HEK293 (cell line): ENCODE data around the gene CNTNAP5.

Experiments
- CTCF ChIA-PET: fragments of 350-600 bp; formaldehyde crosslinking; extraction: SDS; loops from one replicate; lab custom pipeline; 2021; ENCODE audit warnings: antibody characterized with exemption; lab: Yijun Ruan, JAX
- POLR2A ChIA-PET: fragments of 300-600 bp; formaldehyde crosslinking; extraction: SDS; loops from one replicate; lab custom pipeline; 2020; ENCODE audit warnings: antibody characterized with exemption, inconsistent platforms; lab: Yijun Ruan, JAX
- H3K27ac ChIP-seq: fragments of 200-500 bp; sonication (Bioruptor generic); 2 replicates; pipeline ENCODE4 v1.5.1; 2014; ENCODE audit warnings: low read depth, low read length, control low read depth, inconsistent platforms; ENCODE audit errors: extremely low read depth
- H3K36me3 ChIP-seq, 2 experiments: fragments of 200-500 bp in 1 of 2; sonication (Bioruptor generic) in 1 of 2; 1 replicate in 1 of 2; 2 replicates in 1 of 2; pipeline ENCODE4 v1.5.1; 2014 to 2017; ENCODE audit warnings: inconsistent platforms in 2 of 2, low read length in 2 of 2; ENCODE audit not compliant: control insufficient read depth in 2 of 2, insufficient read depth in 1 of 2
- H3K4me1 ChIP-seq: fragments of 200-500 bp; sonication (Bioruptor generic); 2 replicates; pipeline ENCODE4 v1.5.1; 2014; ENCODE audit warnings: mild to moderate bottlenecking, low read length, inconsistent platforms; ENCODE audit not compliant: control insufficient read depth, insufficient read depth
- H3K4me3 ChIP-seq: 2 replicates; pipeline ENCODE4 v1.5.1; 2011; ENCODE audit warnings: low read depth, mild to moderate bottlenecking, control low read depth, low read length, moderate library complexity
- H3K9me3 ChIP-seq: fragments of 200-500 bp; sonication (Bioruptor generic); 2 replicates; pipeline ENCODE4 v1.5.1; 2014; ENCODE audit warnings: low read depth, low read length, inconsistent platforms; ENCODE audit not compliant: control insufficient read depth, insufficient read depth
- ATF2 ChIP-seq: fragments of 450-650 bp; formaldehyde crosslinking; IDR thresholded peaks from 2 replicates; pipeline ENCODE4 v1.5.1; 2016; ENCODE audit warnings: missing biosample characterization, missing genetic modification characterization, low read depth
- IKZF3 ChIP-seq: fragments of 450-650 bp; IDR thresholded peaks from 2 replicates; pipeline ENCODE4 v1.5.0; 2018; ENCODE audit warnings: missing biosample characterization, mild to moderate bottlenecking, missing genetic modification characterization, moderate library complexity
- REST ChIP-seq: fragments of 450-650 bp; formaldehyde crosslinking; IDR thresholded peaks from 2 replicates; pipeline ENCODE4 v1.5.1; 2016; ENCODE audit warnings: missing biosample characterization, missing genetic modification characterization
- ZFP37 ChIP-seq: fragments of 450-650 bp; formaldehyde crosslinking; IDR thresholded peaks from 2 replicates; pipeline ENCODE4 v1.5.1; 2016; ENCODE audit warnings: missing biosample characterization, missing genetic modification characterization
- ZFP69B ChIP-seq: fragments of 450-650 bp; formaldehyde crosslinking; IDR thresholded peaks from 2 replicates; pipeline ENCODE4 v1.5.1; 2016; ENCODE audit warnings: missing biosample characterization, missing genetic modification characterization
- ZIC2 ChIP-seq: fragments of 450-650 bp; formaldehyde crosslinking; IDR thresholded peaks from 2 replicates; pipeline ENCODE4 v1.5.1; 2016; ENCODE audit warnings: missing biosample characterization, missing genetic modification characterization
- ZNF324 ChIP-seq: fragments of 450-650 bp; formaldehyde crosslinking; IDR thresholded peaks from 2 replicates; pipeline ENCODE4 v1.5.1; 2016; ENCODE audit warnings: missing biosample characterization, missing genetic modification characterization
- ZNF426 ChIP-seq: fragments of 450-650 bp; formaldehyde crosslinking; IDR thresholded peaks from 2 replicates; pipeline ENCODE4 v1.5.1; 2017; ENCODE audit warnings: missing biosample characterization, missing genetic modification characterization, mild to moderate bottlenecking, inconsistent platforms, moderate library complexity
- ZNF521 ChIP-seq: fragments of 450-650 bp; formaldehyde crosslinking; IDR thresholded peaks from 2 replicates; pipeline ENCODE4 v1.5.1; 2017; ENCODE audit warnings: missing biosample characterization, mild to moderate bottlenecking, missing genetic modification characterization
- ZNF571 ChIP-seq: fragments of 450-650 bp; formaldehyde crosslinking; IDR thresholded peaks from 2 replicates; pipeline ENCODE4 v1.5.0; 2017; ENCODE audit warnings: missing biosample characterization, missing genetic modification characterization
- ZNF600 ChIP-seq: fragments of 450-650 bp; formaldehyde crosslinking; IDR thresholded peaks from 2 replicates; pipeline ENCODE4 v1.5.1; 2016; ENCODE audit warnings: missing biosample characterization, missing genetic modification characterization
- ZNF623 ChIP-seq: fragments of 450-650 bp; formaldehyde crosslinking; IDR thresholded peaks from 2 replicates; pipeline ENCODE4 v1.5.1; 2016; ENCODE audit warnings: missing biosample characterization, missing genetic modification characterization
- ZNF626 ChIP-seq: fragments of 450-650 bp; sonication (Bioruptor Pico); formaldehyde crosslinking; IDR thresholded peaks from 2 replicates; pipeline ENCODE4 v1.5.1; 2018; ENCODE audit warnings: missing biosample characterization, missing genetic modification characterization, inconsistent platforms
- ZNF701 ChIP-seq: fragments of 450-650 bp; formaldehyde crosslinking; IDR thresholded peaks from 2 replicates; pipeline ENCODE4 v1.5.1; 2016; ENCODE audit warnings: missing biosample characterization, missing genetic modification characterization
- ZNF843 ChIP-seq: fragments of 450-650 bp; formaldehyde crosslinking; IDR thresholded peaks from 2 replicates; pipeline ENCODE4 v1.5.1; 2016; ENCODE audit warnings: missing biosample characterization, missing genetic modification characterization
- TF ChIP-seq, protein P1 (sequence below): fragments of 450-650 bp; formaldehyde crosslinking; IDR thresholded peaks from 2 replicates; pipeline ENCODE4 v1.5.1; 2016; ENCODE audit warnings: missing biosample characterization, missing genetic modification characterization, borderline replicate concordance

The CNTNAP5 gene

DNA sequence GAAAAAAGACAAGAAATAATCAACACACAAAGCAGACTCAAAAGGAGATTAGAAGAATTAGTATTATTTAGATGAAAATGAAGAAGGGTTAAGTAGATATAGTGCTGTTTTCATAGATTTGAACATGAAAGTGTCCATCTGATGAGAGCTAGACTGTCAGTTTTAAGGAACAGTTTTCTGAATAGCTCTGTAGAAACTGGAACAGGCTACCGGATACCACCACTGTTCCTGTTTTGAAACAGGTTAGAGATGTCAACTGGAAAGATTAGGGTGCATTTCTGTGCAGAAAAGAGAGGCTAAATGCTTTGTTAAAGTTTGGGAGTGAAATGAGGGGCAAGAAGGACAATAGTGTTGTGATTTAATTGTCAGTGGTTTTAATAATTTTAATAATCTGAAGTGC, 908.8 kb downstream of the CNTNAP5 start (continued):
- TF ChIP-seq ATF2 (tag by site-specific recombination) (no peak), ZIC2 (no peak), ZNF701 (no peak)
- TF ChIP-seq, protein P1, sequence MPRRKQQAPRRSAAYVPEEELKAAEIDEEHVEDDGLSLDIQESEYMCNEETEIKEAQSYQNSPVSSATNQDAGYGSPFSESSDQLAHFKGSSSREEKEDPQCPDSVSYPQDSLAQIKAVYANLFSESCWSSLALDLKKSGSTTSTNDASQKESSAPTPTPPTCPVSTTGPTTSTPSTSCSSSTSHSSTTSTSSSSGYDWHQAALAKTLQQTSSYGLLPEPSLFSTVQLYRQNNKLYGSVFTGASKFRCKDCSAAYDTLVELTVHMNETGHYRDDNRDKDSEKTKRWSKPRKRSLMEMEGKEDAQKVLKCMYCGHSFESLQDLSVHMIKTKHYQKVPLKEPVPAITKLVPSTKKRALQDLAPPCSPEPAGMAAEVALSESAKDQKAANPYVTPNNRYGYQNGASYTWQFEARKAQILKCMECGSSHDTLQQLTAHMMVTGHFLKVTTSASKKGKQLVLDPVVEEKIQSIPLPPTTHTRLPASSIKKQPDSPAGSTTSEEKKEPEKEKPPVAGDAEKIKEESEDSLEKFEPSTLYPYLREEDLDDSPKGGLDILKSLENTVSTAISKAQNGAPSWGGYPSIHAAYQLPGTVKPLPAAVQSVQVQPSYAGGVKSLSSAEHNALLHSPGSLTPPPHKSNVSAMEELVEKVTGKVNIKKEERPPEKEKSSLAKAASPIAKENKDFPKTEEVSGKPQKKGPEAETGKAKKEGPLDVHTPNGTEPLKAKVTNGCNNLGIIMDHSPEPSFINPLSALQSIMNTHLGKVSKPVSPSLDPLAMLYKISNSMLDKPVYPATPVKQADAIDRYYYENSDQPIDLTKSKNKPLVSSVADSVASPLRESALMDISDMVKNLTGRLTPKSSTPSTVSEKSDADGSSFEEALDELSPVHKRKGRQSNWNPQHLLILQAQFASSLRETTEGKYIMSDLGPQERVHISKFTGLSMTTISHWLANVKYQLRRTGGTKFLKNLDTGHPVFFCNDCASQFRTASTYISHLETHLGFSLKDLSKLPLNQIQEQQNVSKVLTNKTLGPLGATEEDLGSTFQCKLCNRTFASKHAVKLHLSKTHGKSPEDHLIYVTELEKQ: no peak

- TF ChIP-seq ZNF426 (tag by site-specific recombination) (no peak), ZNF324 (tag by site-specific recombination) (no peak), ZNF843 (tag by site-specific recombination) (no peak), ZNF626 (no peak), ZNF623 (tag by site-specific recombination) (no peak)
- no peak overlapping the region for H3K4me3 ChIP-seq
- CTCF ChIA-PET: no interaction called here
- H3K36me3 ChIP-seq: no peaks in the 10 kb centered on the region
- no peak overlapping the region for H3K27ac ChIP-seq
- no peaks in the 10 kb centered on the region for H3K9me3 ChIP-seq
- POLR2A ChIA-PET: no interaction called here
- H3K4me1 ChIP-seq: no peaks in the 10 kb centered on the region
Observed at GRCh38 chr2:124953921-124954320, 928.8 kb downstream of the CNTNAP5 start.

DNA sequence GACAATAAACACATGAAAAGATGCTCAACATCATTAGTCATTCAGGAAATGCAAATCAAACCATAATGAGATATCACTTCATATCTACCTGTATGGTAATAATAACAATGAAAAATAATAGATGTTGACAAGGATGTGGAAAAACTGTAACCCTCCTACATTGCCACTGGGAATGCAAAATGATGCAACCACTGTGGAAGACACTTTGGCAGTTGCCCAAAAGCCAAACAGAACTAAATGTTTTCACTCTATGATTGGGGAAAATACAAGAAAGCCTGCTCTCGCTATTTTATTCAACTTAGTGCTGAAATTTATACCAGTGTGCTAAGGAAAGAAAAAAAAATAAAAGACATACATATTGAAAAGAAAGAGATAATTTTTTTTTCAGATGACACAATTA, 934.5 kb downstream of the CNTNAP5 start:
- Histone ChIP-seq H3K9me3 (no peaks in the 10 kb centered on the region), H3K36me3 (no peaks in the 10 kb centered on the region), H3K27ac (no peak overlapping the region), H3K4me3 (no peak overlapping the region)
- TF ChIP-seq ZFP37 (tag by site-specific recombination) (no peak), ZNF521 (tag by site-specific recombination) (no peak), ZNF571 (no peak), ZFP69B (no peak), ZNF600 (tag by site-specific recombination) (no peak), IKZF3 (tag by site-specific recombination) (no peak), REST (tag by site-specific recombination) (no peak)
- TF ChIP-seq, all 188 proteins: peak for 0
- ChIA-PET POLR2A (no interaction called here), CTCF (no interaction called here)
- H3K4me1 ChIP-seq: no peaks in the 10 kb centered on the region
